ENCODE measurements around the gene CXCL12. TPM values are rescaled to one million over a fixed set of nuclear protein-coding genes. Genes with fewer than 3 reads are reported as not detected.

The CXCL12 gene
- total RNA-seq, 1 experiment from 2014 or later, result 0.47 TPM

DNA sequence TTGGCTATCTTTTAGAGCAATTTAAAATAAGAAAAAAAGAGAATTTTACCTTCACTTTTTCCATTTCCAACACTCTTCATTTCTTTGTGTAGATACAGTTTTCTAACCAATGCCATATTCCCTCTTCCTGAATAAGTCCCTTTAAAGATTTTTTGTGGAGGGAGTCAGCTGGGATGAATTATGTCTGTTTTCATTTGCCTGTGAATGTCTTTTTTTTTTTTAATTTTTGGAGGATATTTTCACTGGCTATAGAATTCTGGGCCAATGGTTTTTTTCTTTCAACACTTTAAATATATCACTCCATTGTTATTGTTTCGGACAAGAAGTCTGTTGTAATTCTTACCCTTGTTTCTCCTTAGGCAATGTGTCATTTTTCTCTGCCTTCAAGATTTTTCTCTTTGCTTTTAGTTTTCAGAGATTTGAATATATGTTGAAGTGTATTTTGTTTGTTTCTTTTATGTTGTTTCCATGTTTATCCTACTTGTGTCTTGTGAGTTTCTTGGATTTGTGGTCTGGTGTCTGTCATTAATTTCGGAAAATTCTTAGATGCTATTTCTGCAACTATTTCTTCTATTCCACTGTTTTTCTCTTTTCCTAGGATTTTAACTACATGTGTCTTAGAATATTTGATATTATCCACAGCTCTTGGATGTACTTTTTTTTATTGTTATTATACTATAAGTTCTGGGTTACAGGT, 20.0 kb upstream of the CXCL12 start:
- no peaks in the 10 kb centered on the region for H3K36me3 ChIP-seq (ENCODE audit: control insufficient read depth in 1 of 2, insufficient read depth in 2 of 2, low read length in 2 of 2)
- H3K4me1 ChIP-seq (ENCODE audit: control insufficient read depth in 1 of 2, insufficient read depth in 2 of 2, low read length in 2 of 2), result no peaks in the 10 kb centered on the region
- H3K9me3 ChIP-seq (ENCODE audit: control insufficient read depth in 1 of 2, insufficient read depth in 1 of 2, low read depth in 1 of 2, low read length in 2 of 2), result no peaks in the 10 kb centered on the region
- RAD21 ChIA-PET (ENCODE audit: low non-redundant PET in 1 of 2, low total read pairs in 2 of 2, uncharacterized antibody in 2 of 2, unreplicated experiment in 2 of 2), result no interaction called here
- intact Hi-C loops (cut with micrococcal nuclease), result no loop called here
- no peak for ATAC-seq
- CTCF ChIA-PET, result no interaction called here
- POLR2A ChIA-PET, result no interaction called here
- H3K9ac ChIP-seq (ENCODE audit: low read length), result no peak overlapping the region
- H4K20me1 ChIP-seq (ENCODE audit: insufficient read depth), result no peaks in the 10 kb centered on the region
- no peaks in the 10 kb centered on the region for H3K79me2 ChIP-seq (ENCODE audit: insufficient read depth, low read length)
- H3K4me3 ChIP-seq (replicated peaks in 1 of 2; ENCODE audit: low read depth in 1 of 2, low read length in 2 of 2), result no peak overlapping the region
- peaks cover 18% of the 10 kb centered on the region for H3K27me3 ChIP-seq (ENCODE audit: insufficient read depth, low read length)
- no peak overlapping the region for H3K4me2 ChIP-seq (ENCODE audit: low read length)
- H2AFZ ChIP-seq (ENCODE audit: low read depth, low read length, poor library complexity, severe bottlenecking), result no peak overlapping the region
- BruUV-seq (replicated peaks), result no TSS peak
- H3K27ac ChIP-seq (ENCODE audit: low read depth, low read length), result no peak overlapping the region
- DNase-seq (ENCODE audit: low read depth, low spot score), result no peak
- no peak for TF ChIP-seq SRF (IDR thresholded peaks at IDR 0.05; ENCODE audit: low read depth)
- TF ChIP-seq ELF1 (IDR thresholded peaks at IDR 0.05; ENCODE audit: borderline replicate concordance, low read depth), result no peak
- TF ChIP-seq POLR2A (IDR thresholded peaks at IDR 0.05; ENCODE audit: borderline replicate concordance, extremely low read depth, insufficient read depth, insufficient read length), result no peak
- TF ChIP-seq CEBPB (IDR thresholded peaks at IDR 0.05; ENCODE audit: low read depth), result no peak
- TF ChIP-seq, protein P1, sequence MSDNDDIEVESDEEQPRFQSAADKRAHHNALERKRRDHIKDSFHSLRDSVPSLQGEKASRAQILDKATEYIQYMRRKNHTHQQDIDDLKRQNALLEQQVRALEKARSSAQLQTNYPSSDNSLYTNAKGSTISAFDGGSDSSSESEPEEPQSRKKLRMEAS (IDR thresholded peaks at IDR 0.05), result no peak
- no peak for TF ChIP-seq POLR2AphosphoS5 (IDR thresholded peaks at IDR 0.05; ENCODE audit: low read depth, low read length)
- H3K9me2 ChIP-seq (ENCODE audit: insufficient read depth), result no peaks in the 10 kb centered on the region

DNA sequence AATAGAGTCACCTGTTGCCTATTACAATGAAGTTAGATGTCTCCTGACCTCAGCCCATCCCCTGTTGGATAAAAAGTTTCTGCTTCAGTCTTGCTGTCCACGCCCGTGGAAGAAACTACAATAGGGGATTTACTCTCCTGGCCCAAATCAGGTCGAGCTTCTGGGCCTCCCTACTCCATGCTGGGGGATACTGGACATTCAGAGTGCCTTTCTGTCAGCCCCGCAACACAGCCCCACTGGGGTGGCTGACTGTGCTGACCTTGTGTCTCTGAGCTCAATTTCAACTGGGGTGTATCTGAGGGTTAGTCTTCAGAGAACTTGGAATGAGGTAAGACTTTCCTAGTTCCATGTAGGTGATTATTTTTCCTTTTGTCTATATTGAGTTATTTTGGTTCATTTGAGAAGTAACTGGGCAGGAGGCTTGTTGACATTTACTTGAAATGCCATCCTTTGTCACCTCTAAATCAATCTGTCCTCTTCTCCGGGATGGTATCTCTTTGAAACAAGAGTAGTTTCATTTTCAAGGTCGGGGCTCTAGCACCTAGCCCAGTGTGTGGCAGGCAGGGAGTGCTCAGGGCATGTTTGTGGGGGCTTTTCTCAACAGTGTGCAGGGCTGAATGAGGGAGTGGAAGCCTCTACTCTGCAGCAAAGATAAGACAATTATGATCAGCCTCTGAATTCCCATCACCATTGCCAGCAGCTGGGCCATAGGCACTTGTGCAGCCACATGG, 17.7 kb upstream of the CXCL12 start:
- RAD21 ChIA-PET (ENCODE audit: low non-redundant PET in 1 of 2, low total read pairs in 2 of 2, uncharacterized antibody in 2 of 2, unreplicated experiment in 2 of 2), result no interaction called here
- ATAC-seq, result no peak
- intact Hi-C loops (cut with micrococcal nuclease), result no loop called here
- DNase-seq (ENCODE audit: low read depth, low spot score), result no peak
- H3K4me2 ChIP-seq (ENCODE audit: low read length), result no peak overlapping the region
- no peak overlapping the region for H3K9ac ChIP-seq (ENCODE audit: low read length)
- no peaks in the 10 kb centered on the region for H4K20me1 ChIP-seq (ENCODE audit: insufficient read depth)
- no peaks in the 10 kb centered on the region for H3K9me2 ChIP-seq (ENCODE audit: insufficient read depth)
- peaks cover 21% of the 10 kb centered on the region for H3K27me3 ChIP-seq (ENCODE audit: insufficient read depth, low read length)
- H3K9me3 ChIP-seq (ENCODE audit: control insufficient read depth in 1 of 2, insufficient read depth in 1 of 2, low read depth in 1 of 2, low read length in 2 of 2), result no peaks in the 10 kb centered on the region
- CTCF ChIA-PET, result interaction anchor here (2.0 kb wide), 1 partner anchor 16 kb away, joined by 7 read pairs; no protein-coding TSS in a partner anchor
- BruUV-seq (replicated peaks), result no TSS peak
- H2AFZ ChIP-seq (ENCODE audit: low read depth, low read length, poor library complexity, severe bottlenecking), result no peak overlapping the region
- H3K36me3 ChIP-seq (ENCODE audit: control insufficient read depth in 1 of 2, insufficient read depth in 2 of 2, low read length in 2 of 2), result no peaks in the 10 kb centered on the region
- H3K4me1 ChIP-seq (ENCODE audit: control insufficient read depth in 1 of 2, insufficient read depth in 2 of 2, low read length in 2 of 2), result no peaks in the 10 kb centered on the region
- H3K4me3 ChIP-seq (replicated peaks in 1 of 2; ENCODE audit: low read depth in 1 of 2, low read length in 2 of 2), result no peak overlapping the region
- no peaks in the 10 kb centered on the region for H3K79me2 ChIP-seq (ENCODE audit: insufficient read depth, low read length)
- POLR2A ChIA-PET, result no interaction called here
- H3K27ac ChIP-seq (ENCODE audit: low read depth, low read length), result no peak overlapping the region
- TF ChIP-seq, protein P1 (IDR thresholded peaks at IDR 0.05), result no peak
- TF ChIP-seq, protein P2, sequence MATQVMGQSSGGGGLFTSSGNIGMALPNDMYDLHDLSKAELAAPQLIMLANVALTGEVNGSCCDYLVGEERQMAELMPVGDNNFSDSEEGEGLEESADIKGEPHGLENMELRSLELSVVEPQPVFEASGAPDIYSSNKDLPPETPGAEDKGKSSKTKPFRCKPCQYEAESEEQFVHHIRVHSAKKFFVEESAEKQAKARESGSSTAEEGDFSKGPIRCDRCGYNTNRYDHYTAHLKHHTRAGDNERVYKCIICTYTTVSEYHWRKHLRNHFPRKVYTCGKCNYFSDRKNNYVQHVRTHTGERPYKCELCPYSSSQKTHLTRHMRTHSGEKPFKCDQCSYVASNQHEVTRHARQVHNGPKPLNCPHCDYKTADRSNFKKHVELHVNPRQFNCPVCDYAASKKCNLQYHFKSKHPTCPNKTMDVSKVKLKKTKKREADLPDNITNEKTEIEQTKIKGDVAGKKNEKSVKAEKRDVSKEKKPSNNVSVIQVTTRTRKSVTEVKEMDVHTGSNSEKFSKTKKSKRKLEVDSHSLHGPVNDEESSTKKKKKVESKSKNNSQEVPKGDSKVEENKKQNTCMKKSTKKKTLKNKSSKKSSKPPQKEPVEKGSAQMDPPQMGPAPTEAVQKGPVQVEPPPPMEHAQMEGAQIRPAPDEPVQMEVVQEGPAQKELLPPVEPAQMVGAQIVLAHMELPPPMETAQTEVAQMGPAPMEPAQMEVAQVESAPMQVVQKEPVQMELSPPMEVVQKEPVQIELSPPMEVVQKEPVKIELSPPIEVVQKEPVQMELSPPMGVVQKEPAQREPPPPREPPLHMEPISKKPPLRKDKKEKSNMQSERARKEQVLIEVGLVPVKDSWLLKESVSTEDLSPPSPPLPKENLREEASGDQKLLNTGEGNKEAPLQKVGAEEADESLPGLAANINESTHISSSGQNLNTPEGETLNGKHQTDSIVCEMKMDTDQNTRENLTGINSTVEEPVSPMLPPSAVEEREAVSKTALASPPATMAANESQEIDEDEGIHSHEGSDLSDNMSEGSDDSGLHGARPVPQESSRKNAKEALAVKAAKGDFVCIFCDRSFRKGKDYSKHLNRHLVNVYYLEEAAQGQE (IDR thresholded peaks at IDR 0.05; ENCODE audit: low read depth), result no peak
- no peak for TF ChIP-seq EZH2 (IDR thresholded peaks at IDR 0.05)
- TF ChIP-seq ZNF274 (IDR thresholded peaks at IDR 0.05; ENCODE audit: low read depth, low read length), result no peak
- no peak for TF ChIP-seq EGR1 (IDR thresholded peaks at IDR 0.05; ENCODE audit: low read depth)
- no peak for TF ChIP-seq ELF1 (IDR thresholded peaks at IDR 0.05; ENCODE audit: borderline replicate concordance, low read depth)
- TF ChIP-seq RAD21 (IDR thresholded peaks at IDR 0.05; ENCODE audit: low read depth), result no peak
- no peak for TF ChIP-seq CBX3 (IDR thresholded peaks at IDR 0.05; ENCODE audit: low read depth)
- no peak for TF ChIP-seq TCF7L2 (IDR thresholded peaks at IDR 0.05; ENCODE audit: borderline replicate concordance, extremely low read depth, insufficient read depth, insufficient read length)
- TF ChIP-seq FOSL1 (IDR thresholded peaks at IDR 0.05; ENCODE audit: low read depth), result no peak
- TF ChIP-seq SRF (IDR thresholded peaks at IDR 0.05; ENCODE audit: low read depth), result no peak
- TF ChIP-seq POLR2AphosphoS5 (IDR thresholded peaks at IDR 0.05; ENCODE audit: low read depth, low read length), result no peak
- no peak for TF ChIP-seq ZFX (IDR thresholded peaks at IDR 0.05)
